Medulla oblongata (tissue), 1 donor: Measurements from ENCODE around the gene MAGED1.
A peak's percentile ranks its signal among the peaks of the same experiment; 100 is the strongest.

Source experiments
- DNase-seq: peaks from one replicate; pipeline ENCODE4 v3.0.0-alpha.2; 2015; ENCODE audit errors: extremely low spot score

The MAGED1 gene

GRCh38 chrX:51892921-51893745 is at the start of gene MAGED1:
MAGED1 (plus strand) TSS chrX:51893623; CDS start chrX:51894305, 682 bp downstream.
- DNase-seq: peak; percentile 92

GRCh38 chrX:51847463-51847862 is 46.0 kb upstream of the MAGED1 start:
- no peak for DNase-seq

- no peak for DNase-seq
These were observed 41.8 kb upstream of the MAGED1 start for GRCh38 chrX:51851507-51852085.

GRCh38 chrX:51852096-51852495 is 41.3 kb upstream of the MAGED1 start:
- DNase-seq: no peak

GRCh38 chrX:51852621-51853020 is 40.8 kb upstream of the MAGED1 start:
- no peak for DNase-seq

GRCh38 chrX:51853251-51853650 is 40.2 kb upstream of the MAGED1 start:
- DNase-seq: no peak

- DNase-seq: no peak
These were observed 37.7 kb upstream of the MAGED1 start for GRCh38 chrX:51855698-51856097.

GRCh38 chrX:51857159-51857733 is 36.2 kb upstream of the MAGED1 start:
- DNase-seq: no peak

GRCh38 chrX:51860679-51861078 is 32.7 kb upstream of the MAGED1 start:
- DNase-seq: peak; percentile 40

- DNase-seq: no peak
These were observed 30.5 kb upstream of the MAGED1 start for GRCh38 chrX:51862920-51863319.

GRCh38 chrX:51866210-51866609 is 27.2 kb upstream of the MAGED1 start:
- DNase-seq: no peak

GRCh38 chrX:51867626-51868025 is 25.8 kb upstream of the MAGED1 start:
- no peak for DNase-seq

- no peak for DNase-seq
These were observed 23.1 kb upstream of the MAGED1 start for GRCh38 chrX:51870354-51870753.

- DNase-seq: no peak
These were observed 19.3 kb upstream of the MAGED1 start for GRCh38 chrX:51874123-51874522.

GRCh38 chrX:51876441-51876840 is 17.0 kb upstream of the MAGED1 start:
- no peak for DNase-seq

GRCh38 chrX:51878056-51878455 is 15.4 kb upstream of the MAGED1 start:
- no peak for DNase-seq

- no peak for DNase-seq
These were observed 3.6 kb upstream of the MAGED1 start for GRCh38 chrX:51889851-51890250.

GRCh38 chrX:51891245-51891644 is 2.2 kb upstream of the MAGED1 start:
- DNase-seq: no peak

- DNase-seq: peak; percentile 71
These were observed 1.4 kb upstream of the MAGED1 start for GRCh38 chrX:51891821-51892551.

GRCh38 chrX:51893931-51894696 is 691 bp downstream of the MAGED1 start:
- DNase-seq: peak; percentile 26

- peak; percentile 12 for DNase-seq
These were observed 1.4 kb downstream of the MAGED1 start for GRCh38 chrX:51894697-51895336.
